Epithelial cell of proximal tubule (primary cell): Measurements from ENCODE around the gene PDX1. TPM values are rescaled to one million over a fixed set of nuclear protein-coding genes. Genes with fewer than 3 reads are reported as not detected.
A peak's percentile ranks its signal among the peaks of the same experiment; 100 is the strongest.
"Not testable (repeated sequence)": the region's sequence is repeated elsewhere in the genome, so short reads cannot be mapped to it uniquely, and the experiment has no call there.

Experiments used
- DNase-seq: peaks from one replicate; pipeline ENCODE4 v3.0.0-alpha.2; 2011; ENCODE audit warnings: low read depth
- H3K4me3 ChIP-seq: 2 replicates; pipeline ENCODE4 v1.5.1; 2011; ENCODE audit warnings: low read depth, mild to moderate bottlenecking, low read length
- total RNA-seq: library from RNA; depleted of rRNA; stranded (reverse); fragments of >200 nt; gene quantifications from 2 replicates; pipeline ENCODE4 v1.2.3, GENCODE V29; 2015
- TF ChIP-seq, protein P1 (sequence below): conservative IDR thresholded peaks from 2 replicates; pipeline ENCODE4 v1.5.1; 2012; ENCODE audit warnings: low read depth, mild to moderate bottlenecking, low read length

The PDX1 gene
- total RNA-seq, 1 donor from 2014 or later: not detected

DNA sequence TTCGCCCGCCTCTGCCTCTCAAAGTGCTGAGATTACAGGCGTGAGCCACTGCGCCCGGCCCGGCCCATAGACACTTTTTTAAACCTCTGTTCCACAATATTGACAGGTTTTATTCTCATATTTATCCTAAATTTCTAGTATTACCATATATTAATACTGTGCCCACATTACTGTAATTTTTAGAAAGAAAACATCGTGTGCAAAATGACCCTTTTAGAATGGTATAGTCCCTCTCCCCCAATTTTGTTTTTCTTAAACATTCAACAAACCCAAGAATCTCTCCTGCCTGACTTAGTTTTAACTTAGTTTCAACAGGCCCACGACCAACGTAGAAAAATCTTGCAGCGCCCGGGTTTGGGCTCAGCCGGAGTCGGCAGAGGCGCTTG is 40.2 kb downstream of the PDX1 start:
- TF ChIP-seq, protein P1, sequence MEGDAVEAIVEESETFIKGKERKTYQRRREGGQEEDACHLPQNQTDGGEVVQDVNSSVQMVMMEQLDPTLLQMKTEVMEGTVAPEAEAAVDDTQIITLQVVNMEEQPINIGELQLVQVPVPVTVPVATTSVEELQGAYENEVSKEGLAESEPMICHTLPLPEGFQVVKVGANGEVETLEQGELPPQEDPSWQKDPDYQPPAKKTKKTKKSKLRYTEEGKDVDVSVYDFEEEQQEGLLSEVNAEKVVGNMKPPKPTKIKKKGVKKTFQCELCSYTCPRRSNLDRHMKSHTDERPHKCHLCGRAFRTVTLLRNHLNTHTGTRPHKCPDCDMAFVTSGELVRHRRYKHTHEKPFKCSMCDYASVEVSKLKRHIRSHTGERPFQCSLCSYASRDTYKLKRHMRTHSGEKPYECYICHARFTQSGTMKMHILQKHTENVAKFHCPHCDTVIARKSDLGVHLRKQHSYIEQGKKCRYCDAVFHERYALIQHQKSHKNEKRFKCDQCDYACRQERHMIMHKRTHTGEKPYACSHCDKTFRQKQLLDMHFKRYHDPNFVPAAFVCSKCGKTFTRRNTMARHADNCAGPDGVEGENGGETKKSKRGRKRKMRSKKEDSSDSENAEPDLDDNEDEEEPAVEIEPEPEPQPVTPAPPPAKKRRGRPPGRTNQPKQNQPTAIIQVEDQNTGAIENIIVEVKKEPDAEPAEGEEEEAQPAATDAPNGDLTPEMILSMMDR: no peak
- peak overlapping the region; percentile 37 for H3K4me3 ChIP-seq
- no peak for DNase-seq

DNA sequence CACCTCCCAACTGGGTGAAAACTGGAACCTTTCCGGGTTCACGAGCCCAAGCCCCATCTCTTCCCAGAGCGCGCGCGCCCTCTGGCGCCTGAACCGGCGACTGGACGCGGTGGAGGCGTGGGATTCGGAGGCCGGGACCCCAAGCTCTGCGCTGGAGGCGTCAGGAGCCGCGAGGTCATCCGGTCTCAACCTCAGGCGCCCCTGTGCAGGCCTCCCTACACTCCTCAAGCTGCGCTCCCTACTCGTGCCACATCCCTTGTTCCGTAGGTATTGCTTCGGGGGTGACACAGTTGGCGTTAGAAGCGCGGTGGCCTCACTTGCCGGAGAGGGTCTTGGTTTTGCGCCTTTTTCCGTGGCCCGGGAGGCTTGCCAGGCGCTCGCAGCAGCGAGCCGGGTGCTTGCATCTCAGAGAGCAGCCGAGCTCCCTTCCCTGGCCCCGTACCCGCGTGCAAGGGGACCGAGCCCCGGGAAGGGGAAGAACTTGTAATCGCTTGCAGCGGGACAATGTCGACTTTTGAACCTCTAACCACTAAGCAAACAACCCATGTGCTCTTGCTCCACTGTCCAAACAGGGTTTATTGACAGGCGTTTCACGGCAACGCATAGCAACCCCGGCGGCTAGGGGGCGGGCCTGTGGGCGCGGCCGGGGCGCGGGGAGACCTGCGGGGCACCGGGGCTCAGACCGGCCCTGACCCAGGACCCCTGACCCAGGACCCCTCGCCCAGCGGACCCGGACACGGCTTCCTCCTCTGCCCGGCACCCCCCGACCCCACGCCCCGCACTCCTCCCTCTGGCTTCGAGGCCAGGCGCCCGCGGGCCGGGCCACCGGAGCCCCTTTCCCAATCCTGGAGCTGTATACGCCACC is 40.8 kb downstream of the PDX1 start:
- TF ChIP-seq, protein P1: peak; percentile 54
- DNase-seq: no peak

DNA sequence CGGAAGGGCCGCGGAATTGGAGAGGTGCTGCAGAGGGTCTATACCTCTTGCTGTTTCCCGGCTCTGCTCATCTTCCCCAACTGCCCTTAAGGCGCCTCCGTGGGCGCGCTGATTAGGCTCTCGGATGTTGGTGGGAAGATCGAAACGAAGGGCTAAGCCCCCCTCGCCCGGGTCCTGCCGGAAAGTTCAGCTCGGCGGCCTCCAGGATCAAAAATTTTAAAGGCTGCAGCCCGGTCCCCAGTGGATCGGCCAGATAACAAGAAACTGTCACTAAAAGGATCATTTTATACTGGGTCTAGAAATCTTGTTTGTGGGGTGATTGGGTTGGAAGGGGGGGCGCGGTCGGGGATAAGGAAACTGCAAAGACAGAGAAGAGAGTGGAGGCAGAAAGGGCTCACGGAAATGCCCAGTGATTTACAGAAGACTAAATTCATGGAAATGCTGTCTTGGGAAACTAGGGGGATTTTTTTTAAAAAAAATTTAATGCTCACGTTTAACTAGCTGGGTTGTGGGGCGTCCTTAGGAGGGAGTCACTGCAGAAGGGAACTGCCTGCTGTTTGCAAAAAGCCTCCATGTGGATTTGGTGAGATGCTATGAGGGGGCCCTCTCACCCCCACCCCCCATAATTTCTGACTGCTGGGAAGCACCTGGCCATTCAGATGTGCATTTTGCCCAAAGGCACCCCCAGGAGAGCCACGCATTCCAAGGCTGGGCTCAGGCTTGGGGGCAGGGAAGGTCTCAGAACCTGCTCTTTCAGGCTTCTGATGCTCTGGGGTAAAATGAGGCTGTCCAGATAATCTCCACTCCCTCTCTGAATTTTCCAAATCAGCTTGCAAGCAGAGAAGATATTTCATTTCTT is 41.7 kb downstream of the PDX1 start:
- no peak for DNase-seq
- TF ChIP-seq, protein P1: no peak
- no peak overlapping the region for H3K4me3 ChIP-seq

More for the DNA sequence above, 40.8 kb downstream of the PDX1 start:
- peak overlapping the region; percentile 37 for H3K4me3 ChIP-seq

DNA sequence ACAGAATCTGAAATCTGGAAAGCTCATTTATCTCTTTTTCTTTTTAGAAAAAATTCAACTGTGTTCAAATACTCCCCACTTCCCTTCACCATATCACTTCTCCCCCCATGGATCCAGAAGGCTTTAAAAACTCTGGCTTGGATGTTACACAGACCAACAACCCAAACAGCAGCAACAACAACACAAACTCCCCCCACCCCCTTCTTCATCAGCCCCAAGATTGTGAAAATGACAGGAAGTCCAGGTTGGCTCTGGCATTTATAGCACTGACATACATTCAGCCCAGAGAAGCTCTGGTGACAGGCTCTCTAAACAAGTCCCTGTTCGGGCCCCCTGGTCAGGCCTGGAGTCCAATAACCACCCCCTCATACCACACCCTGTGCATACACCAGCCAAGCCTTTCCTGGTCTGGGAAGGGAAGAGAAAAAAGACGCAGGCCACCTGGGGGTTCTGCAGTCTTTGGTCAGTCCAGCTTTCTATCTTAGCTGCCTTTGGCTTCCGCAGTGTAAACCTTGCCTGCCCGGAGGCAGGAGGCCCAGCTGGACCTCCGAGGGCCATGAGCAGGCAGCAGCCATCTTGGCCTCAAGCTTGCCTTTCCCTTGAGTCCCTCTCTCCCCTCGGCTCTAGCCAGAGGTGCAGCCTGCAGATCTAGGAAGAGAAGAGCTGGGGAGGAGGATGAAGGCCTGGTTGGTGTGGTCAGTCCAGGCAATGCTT is 42.5 kb downstream of the PDX1 start:
- TF ChIP-seq, protein P1: no peak
- no peak for DNase-seq
- H3K4me3 ChIP-seq: no peak overlapping the region

DNA sequence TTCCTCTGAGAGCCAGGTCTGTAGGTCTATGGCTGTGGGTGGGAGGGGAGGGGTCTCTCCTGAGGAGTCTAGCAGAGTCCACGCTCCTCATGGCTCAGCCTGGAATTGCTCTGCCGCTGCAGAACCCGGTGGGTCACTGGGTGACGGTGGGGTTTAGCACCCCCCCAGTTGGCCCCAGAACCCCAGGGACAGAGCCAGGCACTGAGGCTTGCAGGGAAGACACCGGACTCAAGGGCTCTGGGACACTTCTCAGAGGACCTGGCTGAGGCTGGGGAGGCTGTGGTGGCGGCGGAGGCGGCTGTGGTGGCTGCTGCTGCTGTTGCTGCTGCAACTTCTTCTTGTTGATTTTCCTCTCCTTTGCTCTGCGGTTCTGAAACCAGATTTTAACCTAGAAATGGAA is 43.2 kb downstream of the PDX1 start:
- TF ChIP-seq, protein P1: no peak
- DNase-seq: no peak
- H3K4me3 ChIP-seq: no peak overlapping the region

DNA sequence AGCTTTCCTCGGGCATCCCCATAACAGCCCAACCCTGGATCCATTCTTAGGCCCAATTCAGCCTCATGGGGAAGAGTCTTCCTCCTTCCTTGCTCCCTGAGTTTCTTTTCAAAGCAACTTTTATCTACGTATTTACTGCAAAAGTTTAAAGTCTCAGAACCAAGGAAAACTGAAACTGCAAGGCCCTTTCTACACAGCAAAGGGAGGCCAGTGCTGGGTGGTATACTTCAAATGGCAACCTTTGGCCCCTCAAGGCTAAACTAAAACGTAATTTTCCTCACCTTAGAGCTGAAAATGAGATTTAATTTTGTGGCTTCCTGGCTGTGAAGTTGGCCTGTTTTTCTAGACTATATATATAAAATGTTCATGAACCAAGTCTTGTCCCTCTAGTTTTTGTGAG is 43.7 kb downstream of the PDX1 start:
- H3K4me3 ChIP-seq: no peak overlapping the region
- TF ChIP-seq, protein P1: no peak
- DNase-seq: no peak

DNA sequence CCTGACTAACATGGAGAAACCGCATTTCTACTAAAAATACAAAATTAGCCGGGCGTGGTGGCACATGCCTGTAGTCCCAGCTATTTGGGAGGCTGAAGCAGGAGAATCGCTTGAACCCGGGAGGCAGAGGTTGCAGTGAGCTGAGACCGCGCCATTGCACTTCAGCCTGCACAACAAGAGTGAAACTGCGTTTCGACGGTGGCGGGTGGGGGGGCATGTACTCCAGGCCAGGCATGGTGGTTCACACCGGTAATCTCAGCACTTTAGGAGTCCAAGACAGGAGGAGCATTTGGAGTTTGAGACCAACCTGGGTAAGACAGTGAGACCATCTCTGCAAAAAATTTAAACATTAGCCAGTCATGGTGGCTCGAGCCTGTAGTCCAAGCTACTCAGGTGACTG is 44.4 kb downstream of the PDX1 start:
- not testable (repeated sequence) for DNase-seq, H3K4me3 ChIP-seq
